ENCODE data around the gene RAPGEF4.

DNA sequence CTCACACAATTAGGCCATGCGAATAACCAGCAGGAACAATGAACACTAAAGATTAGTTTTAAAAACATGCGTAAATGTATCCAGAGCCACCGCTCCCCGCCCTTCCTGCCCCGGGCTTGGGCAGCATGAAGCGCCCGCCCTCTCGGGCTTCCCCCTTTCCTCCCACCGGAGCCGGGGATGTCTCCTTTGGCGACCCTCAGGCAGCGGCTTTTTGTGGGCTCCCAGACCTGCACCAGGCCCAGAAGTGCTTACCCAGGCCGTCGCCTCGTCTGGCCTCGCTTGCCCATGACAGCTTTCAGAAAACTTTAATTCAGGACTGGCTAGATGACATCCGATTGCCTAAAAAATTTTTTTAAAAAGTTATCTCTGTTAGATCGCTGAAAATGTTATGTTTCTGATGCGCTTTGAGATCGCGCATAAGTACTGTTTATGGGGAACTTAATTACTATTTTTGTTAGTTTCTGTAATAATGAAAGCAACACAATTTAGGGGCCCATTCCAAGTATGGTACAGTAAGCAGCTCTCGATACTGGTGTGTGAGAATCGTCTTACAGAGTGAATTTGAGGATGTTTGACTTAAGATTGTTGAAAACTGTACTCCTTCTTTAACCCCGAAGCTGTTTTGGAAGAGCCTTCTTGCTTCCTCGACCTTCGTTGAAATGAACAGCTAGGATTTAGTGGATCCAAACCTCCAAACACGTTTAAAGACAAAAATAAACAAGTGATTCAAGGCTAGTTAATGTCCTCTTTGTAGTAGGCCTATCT, 341.1 kb downstream of the RAPGEF4 start:
- TF ChIP-seq, protein P1, sequence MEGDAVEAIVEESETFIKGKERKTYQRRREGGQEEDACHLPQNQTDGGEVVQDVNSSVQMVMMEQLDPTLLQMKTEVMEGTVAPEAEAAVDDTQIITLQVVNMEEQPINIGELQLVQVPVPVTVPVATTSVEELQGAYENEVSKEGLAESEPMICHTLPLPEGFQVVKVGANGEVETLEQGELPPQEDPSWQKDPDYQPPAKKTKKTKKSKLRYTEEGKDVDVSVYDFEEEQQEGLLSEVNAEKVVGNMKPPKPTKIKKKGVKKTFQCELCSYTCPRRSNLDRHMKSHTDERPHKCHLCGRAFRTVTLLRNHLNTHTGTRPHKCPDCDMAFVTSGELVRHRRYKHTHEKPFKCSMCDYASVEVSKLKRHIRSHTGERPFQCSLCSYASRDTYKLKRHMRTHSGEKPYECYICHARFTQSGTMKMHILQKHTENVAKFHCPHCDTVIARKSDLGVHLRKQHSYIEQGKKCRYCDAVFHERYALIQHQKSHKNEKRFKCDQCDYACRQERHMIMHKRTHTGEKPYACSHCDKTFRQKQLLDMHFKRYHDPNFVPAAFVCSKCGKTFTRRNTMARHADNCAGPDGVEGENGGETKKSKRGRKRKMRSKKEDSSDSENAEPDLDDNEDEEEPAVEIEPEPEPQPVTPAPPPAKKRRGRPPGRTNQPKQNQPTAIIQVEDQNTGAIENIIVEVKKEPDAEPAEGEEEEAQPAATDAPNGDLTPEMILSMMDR (IDR thresholded peaks at IDR 0.05), result no peak
- no peak for TF ChIP-seq POLR2A (IDR thresholded peaks at IDR 0.05)

All from sigmoid colon (tissue), 3 donors.